Measurements from ENCODE around the gene SLAIN2.

- TF ChIP-seq CTCF (IDR thresholded peaks at IDR 0.05; ENCODE audit: insufficient read depth, low read depth, low read length) (no peak), EZH2 (IDR thresholded peaks at IDR 0.05; ENCODE audit: insufficient read depth, low read length) (no peak)
These were observed 35.8 kb upstream of the SLAIN2 start for GRCh38 chr4:48305508-48305907.
